Measurements from ENCODE around the gene KRTAP4-9.

DNA sequence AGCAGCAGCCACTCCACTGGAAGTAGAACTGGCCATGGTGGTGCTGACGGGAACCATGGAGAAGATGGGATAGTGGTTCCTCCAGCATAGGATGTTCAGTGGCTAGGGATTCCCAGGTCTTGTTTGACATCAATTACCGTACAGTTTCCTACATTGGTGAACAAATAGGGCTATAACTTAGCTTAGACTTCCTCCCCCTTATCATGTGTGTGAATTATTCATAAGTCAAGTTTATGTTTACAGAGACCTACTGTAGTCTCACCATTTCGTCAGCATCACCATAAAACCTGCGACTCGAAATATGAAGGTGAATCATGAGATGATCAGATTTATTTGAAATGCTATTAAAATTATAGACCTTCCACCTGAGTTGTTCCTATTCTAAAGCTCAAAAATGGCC, 46.4 kb upstream of the KRTAP4-9 start:
- TF ChIP-seq, protein P1, sequence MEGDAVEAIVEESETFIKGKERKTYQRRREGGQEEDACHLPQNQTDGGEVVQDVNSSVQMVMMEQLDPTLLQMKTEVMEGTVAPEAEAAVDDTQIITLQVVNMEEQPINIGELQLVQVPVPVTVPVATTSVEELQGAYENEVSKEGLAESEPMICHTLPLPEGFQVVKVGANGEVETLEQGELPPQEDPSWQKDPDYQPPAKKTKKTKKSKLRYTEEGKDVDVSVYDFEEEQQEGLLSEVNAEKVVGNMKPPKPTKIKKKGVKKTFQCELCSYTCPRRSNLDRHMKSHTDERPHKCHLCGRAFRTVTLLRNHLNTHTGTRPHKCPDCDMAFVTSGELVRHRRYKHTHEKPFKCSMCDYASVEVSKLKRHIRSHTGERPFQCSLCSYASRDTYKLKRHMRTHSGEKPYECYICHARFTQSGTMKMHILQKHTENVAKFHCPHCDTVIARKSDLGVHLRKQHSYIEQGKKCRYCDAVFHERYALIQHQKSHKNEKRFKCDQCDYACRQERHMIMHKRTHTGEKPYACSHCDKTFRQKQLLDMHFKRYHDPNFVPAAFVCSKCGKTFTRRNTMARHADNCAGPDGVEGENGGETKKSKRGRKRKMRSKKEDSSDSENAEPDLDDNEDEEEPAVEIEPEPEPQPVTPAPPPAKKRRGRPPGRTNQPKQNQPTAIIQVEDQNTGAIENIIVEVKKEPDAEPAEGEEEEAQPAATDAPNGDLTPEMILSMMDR (IDR thresholded peaks at IDR 0.05) = no peak
- TF ChIP-seq POLR2A (IDR thresholded peaks at IDR 0.05) = no peak
